Loucy (cell line): Measurements from ENCODE around the gene CDKN1C.

Experiments used
- H2AFZ ChIP-seq: fragments of 200-600 bp; sonication (generic); 2 replicates; pipeline ENCODE4 v1.6.0; 2016; ENCODE audit warnings: antibody characterized with exemption, mild to moderate bottlenecking, low read length, moderate library complexity
- H3F3A ChIP-seq: fragments of 200-600 bp; 2 replicates; pipeline ENCODE4 v1.6.0; 2016; ENCODE audit warnings: antibody characterized with exemption, low read depth, mild to moderate bottlenecking
- H3K27me3 ChIP-seq: fragments of 200-600 bp; sonication (generic); 2 replicates; pipeline ENCODE4 v1.6.1; 2014; ENCODE audit warnings: low read length, mild to moderate bottlenecking; ENCODE audit not compliant: insufficient read depth, poor library complexity, severe bottlenecking
- H3K36me3 ChIP-seq: fragments of 200-600 bp; sonication (generic); 2 replicates; pipeline ENCODE4 v1.6.1; 2016; ENCODE audit warnings: low read length; ENCODE audit not compliant: insufficient read depth
- H3K4me1 ChIP-seq: fragments of 200-600 bp; sonication (generic); 2 replicates; pipeline ENCODE4 v1.5.1; 2014; ENCODE audit warnings: low read length, mild to moderate bottlenecking; ENCODE audit not compliant: insufficient read depth, poor library complexity, severe bottlenecking
- H3K4me2 ChIP-seq: fragments of 200-600 bp; sonication (generic); 2 replicates; pipeline ENCODE4 v1.6.0; 2014; ENCODE audit warnings: antibody characterized with exemption, low read length, low read depth, mild to moderate bottlenecking; ENCODE audit not compliant: poor library complexity, severe bottlenecking
- H3K4me3 ChIP-seq: fragments of 200-600 bp; sonication (generic); 2 replicates; pipeline ENCODE4 v1.5.1; 2014; ENCODE audit warnings: low read length, mild to moderate bottlenecking, mixed read lengths; ENCODE audit not compliant: poor library complexity, severe bottlenecking
- H3K79me2 ChIP-seq: fragments of 200-600 bp; sonication (generic); 2 replicates; pipeline ENCODE4 v1.6.1; 2014; ENCODE audit warnings: low read length; ENCODE audit not compliant: insufficient read depth
- H3K9ac ChIP-seq: fragments of 200-600 bp; sonication (generic); 2 replicates; pipeline ENCODE4 v1.6.0; 2014; ENCODE audit warnings: mild to moderate bottlenecking, low read depth, low read length, moderate library complexity; ENCODE audit not compliant: poor library complexity, severe bottlenecking
- H3K9me2 ChIP-seq: fragments of 200-600 bp; sonication (generic); replicated peaks from 2 replicates; pipeline ENCODE4 v1.6.1; 2016; ENCODE audit warnings: low read depth, low read length, mixed read lengths
- H3K9me3 ChIP-seq: fragments of 200-600 bp; sonication (generic); 2 replicates; pipeline ENCODE4 v1.6.1; 2014; ENCODE audit warnings: mild to moderate bottlenecking, antibody characterized with exemption, low read length, low read depth; ENCODE audit not compliant: insufficient read depth
- H4K20me1 ChIP-seq: fragments of 200-600 bp; sonication (generic); 2 replicates; pipeline ENCODE4 v1.6.0; 2014; ENCODE audit warnings: antibody characterized with exemption, low read length, mild to moderate bottlenecking; ENCODE audit not compliant: insufficient read depth, poor library complexity, severe bottlenecking
- CTCF ChIP-seq: fragments of 200-600 bp; sonication (generic); conservative IDR thresholded peaks from 2 replicates; pipeline ENCODE4 v1.5.1; 2014; ENCODE audit warnings: mild to moderate bottlenecking, antibody characterized with exemption, low read length
- EZH2phosphoT487 ChIP-seq: fragments of 200-600 bp; IDR thresholded peaks from 2 replicates; pipeline ENCODE4 v1.6.1; 2018; ENCODE audit warnings: antibody characterized with exemption, mild to moderate bottlenecking, moderate library complexity, borderline replicate concordance

CDKN1C gene

GRCh38 chr11:2881076-2881980, 4.2 kb downstream of the CDKN1C start:
- H3K4me2 ChIP-seq: peak overlapping the region; percentile 55

GRCh38 chr11:2880646-2881045, 4.9 kb downstream of the CDKN1C start:
- no peaks in the 10 kb centered on the region for H4K20me1 ChIP-seq
- H3K9me3 ChIP-seq: no peaks in the 10 kb centered on the region
- no peak overlapping the region for H3K4me3 ChIP-seq
- no peaks in the 10 kb centered on the region for H3F3A ChIP-seq
- H3K9me2 ChIP-seq: no peaks in the 10 kb centered on the region
- H2AFZ ChIP-seq: no peak overlapping the region
- H3K4me1 ChIP-seq: peaks cover 30% of the 10 kb centered on the region
- peak overlapping the region; percentile 71 for H3K9ac ChIP-seq
- no peaks in the 10 kb centered on the region for H3K36me3 ChIP-seq
- H3K4me2 ChIP-seq: no peak overlapping the region
- H3K79me2 ChIP-seq: no peaks in the 10 kb centered on the region
- TF ChIP-seq CTCF: no peak
- no peak for TF ChIP-seq EZH2phosphoT487
- no peaks in the 10 kb centered on the region for H3K27me3 ChIP-seq

More at GRCh38 chr11:2881076-2881980, 4.2 kb downstream of the CDKN1C start:
- H4K20me1 ChIP-seq: no peaks in the 10 kb centered on the region
- no peak overlapping the region for H3K4me3 ChIP-seq
- H3K27me3 ChIP-seq: no peaks in the 10 kb centered on the region
- no peak for TF ChIP-seq EZH2phosphoT487
- no peaks in the 10 kb centered on the region for H3F3A ChIP-seq
- peaks cover 26% of the 10 kb centered on the region for H3K4me1 ChIP-seq
- no peaks in the 10 kb centered on the region for H3K79me2 ChIP-seq
- H3K9me3 ChIP-seq: no peaks in the 10 kb centered on the region
- H2AFZ ChIP-seq: peak overlapping the region; percentile 86
- peak overlapping the region; percentile 71 for H3K9ac ChIP-seq
- H3K9me2 ChIP-seq: no peaks in the 10 kb centered on the region
- no peaks in the 10 kb centered on the region for H3K36me3 ChIP-seq

GRCh38 chr11:2878782-2879181, 6.8 kb downstream of the CDKN1C start:
- Histone ChIP-seq H3K36me3 (no peaks in the 10 kb centered on the region), H3F3A (no peaks in the 10 kb centered on the region), H3K79me2 (no peaks in the 10 kb centered on the region), H3K4me2 (no peak overlapping the region), H3K4me3 (no peak overlapping the region), H4K20me1 (no peaks in the 10 kb centered on the region), H3K4me1 (peaks cover 30% of the 10 kb centered on the region), H3K9me3 (0 out of 2 replicates have a peak, but pooled peaks cover 3% of the 10 kb centered on the region), H3K9ac (no peak overlapping the region), H3K27me3 (no peaks in the 10 kb centered on the region), H2AFZ (no peak overlapping the region), H3K9me2 (no peaks in the 10 kb centered on the region)
- no peak for TF ChIP-seq CTCF
- no peak for TF ChIP-seq EZH2phosphoT487
